Stimulated activated CD8-positive, alpha-beta memory T cell treated with anti-CD3 and anti-CD28 coated beads, Interleukin-12 subunit alpha, Interleukin-12 subunit beta, amount 100 ng/mL, for 24 hours (primary cell): Measurements from ENCODE around the gene EVA1C.

Experiments
- DNase-seq: peaks from one replicate; pipeline ENCODE4 v3.0.0-alpha.2; 2020; ENCODE audit errors: extremely low read depth

EVA1C gene

DNA sequence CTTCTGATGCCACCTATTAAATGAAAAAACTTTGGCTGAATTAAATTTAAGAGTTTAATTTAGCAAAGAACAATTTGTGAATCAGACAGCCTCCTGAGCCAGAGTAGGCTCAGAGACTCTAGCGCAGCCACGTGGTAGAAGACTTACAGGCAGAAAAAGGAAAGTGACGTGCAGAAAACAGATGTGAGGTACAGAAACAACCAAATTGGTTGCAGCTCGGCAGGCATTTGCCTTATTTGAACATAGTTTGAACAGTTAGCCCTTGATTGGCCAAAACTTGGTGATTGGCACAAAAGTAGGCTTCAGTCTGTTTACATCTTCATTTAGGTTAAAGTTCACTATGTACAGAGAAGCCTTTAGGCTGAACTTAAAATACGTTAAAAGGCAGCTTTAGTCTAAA is 149.9 kb downstream of the EVA1C start:
- no peak for DNase-seq

- DNase-seq: no peak
Measured at GRCh38 chr21:32562915-32563314, 150.4 kb downstream of the EVA1C start.
